ENCODE measurements around the gene UPB1. TPM values are rescaled to one million over a fixed set of nuclear protein-coding genes. Genes with fewer than 3 reads are reported as not detected.

UPB1 gene
- total RNA-seq, 1 experiment from 2014 or later: 0.11 TPM

DNA sequence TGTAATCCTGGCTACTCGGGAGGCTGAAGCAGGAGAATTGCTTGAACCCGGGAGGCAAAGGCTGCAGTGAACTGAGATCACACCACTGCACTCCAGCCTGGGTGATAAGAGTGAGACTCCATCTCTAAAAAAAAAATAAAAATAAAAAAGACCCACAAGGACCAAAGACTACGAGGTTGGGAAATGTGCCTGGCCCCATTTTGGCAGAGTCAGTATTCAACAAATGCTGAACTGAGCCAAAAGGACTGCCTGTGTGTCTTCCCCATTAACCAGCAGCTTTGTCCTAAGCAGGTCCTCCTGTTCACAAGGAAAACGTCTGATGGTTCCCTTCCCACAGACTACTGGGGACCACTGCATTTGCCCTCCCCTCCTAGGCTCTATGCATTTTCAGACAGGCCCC lies 40.1 kb upstream of the UPB1 start:
- Histone ChIP-seq H3K9me3 (ENCODE audit: low read depth, low read length, poor library complexity, severe bottlenecking) (peaks cover 8% of the 10 kb centered on the region), H3K4me3 (ENCODE audit: low read depth, low read length, poor library complexity, severe bottlenecking) (no peak overlapping the region), H3K36me3 (ENCODE audit: insufficient read depth, low read length, poor library complexity, severe bottlenecking) (no peaks in the 10 kb centered on the region), H3K27me3 (replicated peaks; ENCODE audit: insufficient read depth, low read depth, low read length, poor library complexity) (no peaks in the 10 kb centered on the region), H3K27ac (ENCODE audit: low read depth, low read length, poor library complexity, severe bottlenecking) (no peak overlapping the region), H3K4me1 (ENCODE audit: insufficient read depth, low read length, poor library complexity, severe bottlenecking) (peaks cover 18% of the 10 kb centered on the region)
- intact Hi-C loops (cut with micrococcal nuclease; ENCODE audit: unreplicated experiment): no loop called here
- CTCF ChIA-PET: interaction anchor here (0.6 kb wide), 1 partner anchor 32 kb away, joined by 6 read pairs; no protein-coding TSS in a partner anchor
- POLR2A ChIA-PET (ENCODE audit: low non-redundant PET): no interaction called here
- TF ChIP-seq EZH2 (IDR thresholded peaks at IDR 0.05; ENCODE audit: borderline replicate concordance, low read depth, low read length, poor library complexity, severe bottlenecking): no peak
- TF ChIP-seq, protein P1, sequence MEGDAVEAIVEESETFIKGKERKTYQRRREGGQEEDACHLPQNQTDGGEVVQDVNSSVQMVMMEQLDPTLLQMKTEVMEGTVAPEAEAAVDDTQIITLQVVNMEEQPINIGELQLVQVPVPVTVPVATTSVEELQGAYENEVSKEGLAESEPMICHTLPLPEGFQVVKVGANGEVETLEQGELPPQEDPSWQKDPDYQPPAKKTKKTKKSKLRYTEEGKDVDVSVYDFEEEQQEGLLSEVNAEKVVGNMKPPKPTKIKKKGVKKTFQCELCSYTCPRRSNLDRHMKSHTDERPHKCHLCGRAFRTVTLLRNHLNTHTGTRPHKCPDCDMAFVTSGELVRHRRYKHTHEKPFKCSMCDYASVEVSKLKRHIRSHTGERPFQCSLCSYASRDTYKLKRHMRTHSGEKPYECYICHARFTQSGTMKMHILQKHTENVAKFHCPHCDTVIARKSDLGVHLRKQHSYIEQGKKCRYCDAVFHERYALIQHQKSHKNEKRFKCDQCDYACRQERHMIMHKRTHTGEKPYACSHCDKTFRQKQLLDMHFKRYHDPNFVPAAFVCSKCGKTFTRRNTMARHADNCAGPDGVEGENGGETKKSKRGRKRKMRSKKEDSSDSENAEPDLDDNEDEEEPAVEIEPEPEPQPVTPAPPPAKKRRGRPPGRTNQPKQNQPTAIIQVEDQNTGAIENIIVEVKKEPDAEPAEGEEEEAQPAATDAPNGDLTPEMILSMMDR (conservative IDR thresholded peaks at IDR 0.05; ENCODE audit: low read depth, low read length): no peak
- BruUV-seq (replicated peaks): no TSS peak
- DNase-seq (ENCODE audit: low spot score): no peak

- no peaks in the 10 kb centered on the region for H3K36me3 ChIP-seq (ENCODE audit: insufficient read depth, low read length, poor library complexity, severe bottlenecking)
- peaks cover 19% of the 10 kb centered on the region for H3K4me1 ChIP-seq (ENCODE audit: insufficient read depth, low read length, poor library complexity, severe bottlenecking)
- H3K27me3 ChIP-seq (replicated peaks; ENCODE audit: insufficient read depth, low read depth, low read length, poor library complexity): no peaks in the 10 kb centered on the region
- ChIA-PET POLR2A (ENCODE audit: low non-redundant PET) (no interaction called here), CTCF (interaction anchor here (0.6 kb wide), 1 partner anchor 33 kb away, joined by 6 read pairs; no protein-coding TSS in a partner anchor)
- BruUV-seq (replicated peaks): no TSS peak
- no peak for DNase-seq (ENCODE audit: low spot score)
- H3K9me3 ChIP-seq (ENCODE audit: low read depth, low read length, poor library complexity, severe bottlenecking): peaks cover 8% of the 10 kb centered on the region
- TF ChIP-seq, protein P1 (conservative IDR thresholded peaks at IDR 0.05; ENCODE audit: low read depth, low read length): no peak
- no peak for TF ChIP-seq EZH2 (IDR thresholded peaks at IDR 0.05; ENCODE audit: borderline replicate concordance, low read depth, low read length, poor library complexity, severe bottlenecking)
- H3K27ac ChIP-seq (ENCODE audit: low read depth, low read length, poor library complexity, severe bottlenecking): no peak overlapping the region
- no peak overlapping the region for H3K4me3 ChIP-seq (ENCODE audit: low read depth, low read length, poor library complexity, severe bottlenecking)
- intact Hi-C loops (cut with micrococcal nuclease; ENCODE audit: unreplicated experiment): no loop called here
Measured at GRCh38 chr22:24455751-24456426, 39.2 kb upstream of the UPB1 start.

DNA sequence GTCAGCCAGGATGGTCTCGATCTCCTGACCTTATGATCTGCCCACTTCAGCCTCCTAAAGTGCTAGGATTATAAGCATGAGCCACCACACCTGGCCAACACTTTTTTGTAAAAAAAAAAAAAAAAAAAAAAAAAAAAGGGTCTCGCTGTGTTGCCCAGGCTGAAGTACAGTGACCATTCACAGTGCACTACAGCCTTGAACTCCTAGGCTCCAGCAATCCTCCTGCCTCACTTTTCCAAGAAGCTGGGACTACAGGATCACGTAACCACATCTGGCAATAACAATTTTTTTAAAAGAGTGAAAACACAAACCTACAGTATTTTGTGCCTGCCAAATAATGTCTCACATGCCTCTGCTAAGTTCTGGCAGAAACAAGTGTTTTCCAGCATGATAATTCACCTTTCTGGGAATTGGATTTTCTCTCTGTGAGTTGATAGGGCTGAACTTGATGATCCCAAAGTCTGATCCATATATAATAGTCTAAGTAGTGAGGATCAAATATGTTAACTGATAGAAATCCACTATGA lies 37.2 kb upstream of the UPB1 start:
- CTCF ChIA-PET: no interaction called here

More for the DNA sequence above, 37.2 kb upstream of the UPB1 start:
- Histone ChIP-seq H3K36me3 (ENCODE audit: insufficient read depth, low read length, poor library complexity, severe bottlenecking) (no peaks in the 10 kb centered on the region), H3K9me3 (ENCODE audit: low read depth, low read length, poor library complexity, severe bottlenecking) (no peaks in the 10 kb centered on the region), H3K27me3 (replicated peaks; ENCODE audit: insufficient read depth, low read depth, low read length, poor library complexity) (no peaks in the 10 kb centered on the region), H3K27ac (ENCODE audit: low read depth, low read length, poor library complexity, severe bottlenecking) (no peak overlapping the region), H3K4me3 (ENCODE audit: low read depth, low read length, poor library complexity, severe bottlenecking) (no peak overlapping the region), H3K4me1 (ENCODE audit: insufficient read depth, low read length, poor library complexity, severe bottlenecking) (peaks cover 16% of the 10 kb centered on the region)
- no peak for TF ChIP-seq EZH2 (IDR thresholded peaks at IDR 0.05; ENCODE audit: borderline replicate concordance, low read depth, low read length, poor library complexity, severe bottlenecking)
- TF ChIP-seq, protein P1 (conservative IDR thresholded peaks at IDR 0.05; ENCODE audit: low read depth, low read length): no peak
- POLR2A ChIA-PET (ENCODE audit: low non-redundant PET): no interaction called here
- no TSS peak for BruUV-seq (replicated peaks)
- intact Hi-C loops (cut with micrococcal nuclease; ENCODE audit: unreplicated experiment): no loop called here
- DNase-seq (ENCODE audit: low spot score): no peak

All from A673 (cell line).